ENCODE measurements around the gene L3MBTL4. TPM values are rescaled to one million over a fixed set of nuclear protein-coding genes. Genes with fewer than 3 reads are reported as not detected.

The L3MBTL4 gene
- total RNA-seq, 1 experiment from 2014 or later, result not detected

DNA sequence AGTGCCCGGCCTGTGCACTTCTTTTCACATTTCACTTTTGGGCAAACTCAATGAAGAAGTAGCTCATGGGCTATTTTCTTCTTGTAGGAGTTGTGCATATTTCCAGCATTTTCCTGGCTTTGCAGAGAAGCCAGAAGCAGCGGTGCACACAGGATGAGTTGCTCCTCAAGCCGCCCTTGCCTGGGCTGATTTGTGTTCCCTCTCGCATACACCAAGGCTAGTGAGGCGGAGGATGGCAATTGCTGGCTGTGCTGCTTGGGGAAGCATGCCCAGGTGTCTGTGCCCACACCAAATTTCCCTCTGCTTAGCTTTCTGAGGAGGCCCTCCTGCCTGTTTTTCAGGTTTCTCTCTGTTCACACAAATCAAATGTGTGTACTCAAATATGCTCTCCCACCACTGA is 434.0 kb downstream of the L3MBTL4 start:
- no peak overlapping the region for H3K4me3 ChIP-seq
- no peak overlapping the region for H3K27ac ChIP-seq
- no peaks in the 10 kb centered on the region for H3K4me1 ChIP-seq
- DNase-seq, result no peak
- H3K27me3 ChIP-seq, result no peaks in the 10 kb centered on the region
- no peaks in the 10 kb centered on the region for H3K9me3 ChIP-seq (replicated peaks)
- no peaks in the 10 kb centered on the region for H3K36me3 ChIP-seq

DNA sequence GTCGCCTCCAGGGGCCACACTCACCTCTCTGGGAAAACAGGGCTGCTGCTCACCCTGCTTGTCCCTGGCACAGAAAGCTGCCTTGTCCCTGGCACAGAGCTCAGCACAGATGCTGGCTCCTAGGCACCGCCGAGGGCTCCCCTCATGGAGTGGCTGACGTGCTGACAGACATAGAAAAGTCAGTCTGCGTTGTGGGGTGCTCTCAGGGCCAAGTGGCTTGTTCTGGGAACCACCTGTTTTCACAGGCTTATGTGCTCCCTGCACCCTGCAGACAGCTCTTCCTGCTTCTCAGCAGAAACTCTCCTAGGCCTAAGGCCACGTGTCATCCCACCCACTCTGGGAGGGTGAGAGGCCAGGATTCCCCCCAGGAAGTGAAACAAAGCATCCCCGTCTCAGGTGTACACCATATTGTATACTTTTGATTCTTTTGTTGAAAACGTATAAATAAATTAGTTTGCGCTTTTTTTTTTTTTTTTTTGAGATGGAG is 434.7 kb downstream of the L3MBTL4 start:
- no peaks in the 10 kb centered on the region for H3K4me1 ChIP-seq
- H3K27ac ChIP-seq, result no peak overlapping the region
- no peaks in the 10 kb centered on the region for H3K36me3 ChIP-seq
- no peak overlapping the region for H3K4me3 ChIP-seq
- no peak for DNase-seq
- H3K9me3 ChIP-seq (replicated peaks), result no peaks in the 10 kb centered on the region
- no peaks in the 10 kb centered on the region for H3K27me3 ChIP-seq

DNA sequence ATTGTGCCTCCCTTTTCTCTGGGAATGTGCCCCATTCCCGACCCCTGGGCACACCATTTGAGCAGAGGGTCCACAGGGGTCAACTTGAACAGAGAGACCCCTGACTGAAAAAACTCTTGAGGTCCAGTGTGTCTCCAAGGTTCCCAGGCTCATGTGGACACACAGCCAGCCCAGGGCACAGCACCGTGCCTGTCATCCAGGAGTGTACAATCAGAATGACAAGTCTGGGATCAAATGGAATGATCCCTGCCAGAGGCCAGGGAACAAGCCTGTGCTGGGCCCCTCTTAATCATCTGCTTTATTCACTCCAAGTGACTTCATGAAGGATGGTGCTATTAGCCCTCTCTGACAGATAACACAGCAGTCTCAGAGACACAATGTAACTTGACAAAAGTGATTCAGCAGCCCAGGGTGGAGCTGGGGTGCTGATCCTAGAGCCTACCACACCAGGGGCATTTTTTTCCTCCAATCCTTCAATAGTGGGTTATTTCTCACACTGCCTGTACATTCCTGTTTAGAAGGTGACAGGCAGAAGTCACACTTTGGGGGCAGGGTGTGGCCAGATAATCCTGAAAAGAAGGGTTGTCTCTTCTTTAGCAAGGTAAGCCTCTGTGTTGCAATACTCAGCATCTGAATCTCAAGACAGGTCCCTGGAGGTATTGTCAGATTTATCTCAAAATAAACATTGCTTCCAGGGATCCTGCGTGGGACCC is 435.4 kb downstream of the L3MBTL4 start:
- no peak overlapping the region for H3K27ac ChIP-seq
- H3K27me3 ChIP-seq, result no peaks in the 10 kb centered on the region
- no peak for DNase-seq
- no peaks in the 10 kb centered on the region for H3K4me1 ChIP-seq
- no peak overlapping the region for H3K4me3 ChIP-seq
- H3K36me3 ChIP-seq, result no peaks in the 10 kb centered on the region
- no peaks in the 10 kb centered on the region for H3K9me3 ChIP-seq (replicated peaks)

DNA sequence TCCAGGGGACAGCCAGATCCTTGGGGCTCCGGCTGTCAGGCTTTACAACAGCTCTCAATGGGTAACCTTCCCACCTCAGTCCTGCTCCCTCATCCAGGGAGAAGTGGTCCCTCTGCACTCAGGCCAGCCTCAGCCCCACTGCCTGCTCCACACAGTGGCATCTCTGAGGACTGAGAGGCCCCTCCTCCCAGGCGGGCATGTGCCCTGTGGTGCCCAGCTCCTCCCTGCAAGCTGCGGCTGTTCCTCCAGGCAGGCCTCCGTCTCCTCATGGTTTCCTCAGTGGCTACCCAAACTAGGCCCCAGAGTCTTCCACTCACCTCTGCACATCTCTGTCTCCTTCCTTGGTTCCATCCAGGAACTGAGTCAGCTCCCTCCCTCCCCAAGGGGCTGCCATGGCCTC is 437.7 kb downstream of the L3MBTL4 start:
- Histone ChIP-seq H3K36me3 (no peaks in the 10 kb centered on the region), H3K9me3 (replicated peaks) (no peaks in the 10 kb centered on the region), H3K27ac (no peak overlapping the region), H3K4me1 (no peaks in the 10 kb centered on the region), H3K4me3 (no peak overlapping the region), H3K27me3 (no peaks in the 10 kb centered on the region)
- DNase-seq, result no peak

DNA sequence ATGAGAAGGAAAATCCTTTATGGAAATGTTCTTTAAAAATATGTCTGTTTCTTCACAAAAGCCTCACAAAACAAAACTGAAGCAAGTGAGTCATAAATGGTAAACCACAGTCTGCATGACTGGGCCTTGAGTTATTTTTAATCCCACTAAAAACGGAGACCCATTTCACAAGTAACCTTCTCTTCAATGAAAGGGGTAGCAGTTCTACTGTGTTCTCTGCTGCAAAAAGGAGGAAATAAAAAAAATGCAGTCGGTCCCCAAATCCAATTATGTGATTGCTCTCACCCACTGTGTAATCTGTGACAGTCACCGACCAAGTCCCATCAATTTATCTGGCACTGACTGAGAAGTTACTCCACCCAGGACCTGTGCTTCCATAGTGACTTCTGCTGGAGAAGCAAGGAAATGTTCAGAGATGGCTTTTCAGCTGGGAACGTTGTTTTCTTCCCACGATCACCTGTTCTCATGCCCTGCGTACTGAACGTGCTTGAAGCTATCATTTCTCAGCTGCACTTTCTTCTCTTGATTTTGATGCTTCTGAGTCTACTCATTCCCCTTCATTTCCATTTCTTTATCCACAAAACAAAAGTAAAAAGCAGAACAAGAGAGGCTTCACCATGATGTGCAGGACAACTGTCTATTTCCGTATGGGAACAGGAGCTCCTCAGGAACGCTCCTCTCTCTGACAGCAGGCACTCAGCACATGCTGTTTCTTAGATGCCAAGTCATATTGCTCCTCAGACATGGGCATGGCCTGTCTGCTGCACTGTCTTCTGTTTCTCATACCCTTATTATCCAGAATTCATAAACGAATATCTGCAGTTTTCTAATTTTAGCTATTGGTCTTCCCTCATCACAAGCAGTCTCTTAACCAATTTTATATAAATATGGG is 439.4 kb downstream of the L3MBTL4 start:
- Histone ChIP-seq H3K4me3 (no peak overlapping the region), H3K27ac (no peak overlapping the region)

DNA sequence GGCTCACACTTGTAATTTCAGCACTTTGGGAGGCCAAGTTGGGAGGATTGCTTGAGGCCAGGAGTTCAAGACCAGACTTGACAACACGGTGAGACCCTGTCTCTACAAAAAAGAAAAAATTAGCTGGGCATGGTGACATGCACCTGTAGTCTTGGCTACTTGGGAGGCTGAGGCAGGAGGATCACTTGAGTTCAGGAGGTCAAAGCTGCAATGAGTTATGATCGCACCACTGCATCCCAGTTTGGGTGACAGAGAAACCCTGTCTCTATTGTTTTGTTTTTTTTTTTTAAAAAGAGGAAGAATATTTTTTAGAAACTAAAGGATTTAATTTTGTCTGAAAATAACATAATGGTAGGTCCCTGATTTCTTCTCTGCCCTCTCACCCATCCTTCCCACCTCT is 440.0 kb downstream of the L3MBTL4 start:
- H3K36me3 ChIP-seq, result no peaks in the 10 kb centered on the region
- H3K4me3 ChIP-seq, result no peak overlapping the region
- H3K27me3 ChIP-seq, result no peaks in the 10 kb centered on the region
- no peak for DNase-seq
- H3K9me3 ChIP-seq (replicated peaks), result no peaks in the 10 kb centered on the region
- H3K4me1 ChIP-seq, result no peaks in the 10 kb centered on the region
- no peak overlapping the region for H3K27ac ChIP-seq

More for the DNA sequence above, 439.4 kb downstream of the L3MBTL4 start:
- no peak for DNase-seq
- no peaks in the 10 kb centered on the region for H3K9me3 ChIP-seq (replicated peaks)
- H3K4me1 ChIP-seq, result no peaks in the 10 kb centered on the region
- H3K36me3 ChIP-seq, result no peaks in the 10 kb centered on the region
- H3K27me3 ChIP-seq, result no peaks in the 10 kb centered on the region

DNA sequence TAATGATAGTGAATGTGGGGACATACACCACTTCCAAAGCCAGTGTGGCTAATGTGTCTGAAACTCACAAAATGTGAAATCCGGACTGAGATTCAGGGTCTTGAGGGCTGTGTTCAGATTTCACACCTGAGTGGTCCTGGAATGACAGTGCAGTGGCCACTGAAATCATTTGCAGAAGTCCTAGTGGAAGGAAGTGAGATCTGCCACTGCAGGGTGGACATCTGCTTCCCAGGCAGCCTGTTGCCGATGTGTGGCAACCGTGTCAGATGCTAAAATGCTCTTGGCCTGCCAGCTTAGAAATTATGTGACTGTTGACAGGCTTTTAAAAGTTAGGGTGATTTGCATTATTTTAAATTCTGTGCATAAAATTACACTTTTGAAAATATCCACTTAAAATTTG is 441.6 kb downstream of the L3MBTL4 start:
- no peaks in the 10 kb centered on the region for H3K4me1 ChIP-seq
- no peak for DNase-seq
- no peak overlapping the region for H3K27ac ChIP-seq
- no peaks in the 10 kb centered on the region for H3K27me3 ChIP-seq
- H3K36me3 ChIP-seq, result no peaks in the 10 kb centered on the region
- H3K9me3 ChIP-seq (replicated peaks), result no peaks in the 10 kb centered on the region
- no peak overlapping the region for H3K4me3 ChIP-seq

DNA sequence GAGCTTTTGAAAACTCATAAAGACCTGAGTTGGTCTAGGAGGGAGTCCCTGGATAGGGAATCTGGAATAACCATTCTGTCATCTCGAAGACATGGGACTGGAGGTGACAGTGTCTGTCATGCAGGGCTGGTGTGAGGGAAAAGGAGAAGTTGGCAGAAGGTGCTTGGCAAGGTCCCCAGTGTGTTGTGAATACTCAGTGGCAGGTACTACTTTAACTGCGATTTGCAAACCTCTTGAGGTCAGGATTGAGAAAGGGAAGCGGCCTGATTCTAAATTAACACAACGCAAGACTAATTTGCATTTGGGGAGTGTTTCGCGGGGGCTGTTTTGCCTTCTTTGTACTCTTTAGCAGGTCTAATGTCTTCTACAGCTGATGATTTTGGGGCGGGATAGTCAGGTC is 442.4 kb downstream of the L3MBTL4 start:
- Histone ChIP-seq H3K36me3 (no peaks in the 10 kb centered on the region), H3K9me3 (replicated peaks) (no peaks in the 10 kb centered on the region), H3K27ac (no peak overlapping the region), H3K4me1 (no peaks in the 10 kb centered on the region), H3K27me3 (no peaks in the 10 kb centered on the region), H3K4me3 (no peak overlapping the region)
- DNase-seq, result no peak

DNA sequence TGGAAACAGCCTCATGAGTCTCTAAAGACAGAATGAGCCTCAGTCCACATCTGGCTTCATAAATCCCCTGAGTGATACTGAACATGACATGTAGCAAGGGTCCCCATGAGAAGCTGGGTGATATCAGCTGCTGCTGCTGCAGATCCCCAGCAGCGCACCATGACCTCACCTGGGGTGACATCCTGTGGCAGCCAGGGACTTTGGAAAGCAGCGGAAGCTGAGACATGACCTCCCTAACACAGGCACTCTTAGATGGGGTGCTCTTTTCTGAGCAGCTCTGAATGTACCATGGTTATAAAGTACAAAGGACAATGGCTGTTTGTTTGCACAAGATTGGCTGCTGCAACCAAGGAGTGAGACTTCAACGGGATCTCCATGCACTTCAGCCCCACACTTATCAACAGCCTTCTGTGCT is 444.7 kb downstream of the L3MBTL4 start:
- Histone ChIP-seq H3K9me3 (replicated peaks) (no peaks in the 10 kb centered on the region), H3K27ac (no peak overlapping the region), H3K4me3 (no peak overlapping the region), H3K4me1 (no peaks in the 10 kb centered on the region), H3K27me3 (no peaks in the 10 kb centered on the region), H3K36me3 (no peaks in the 10 kb centered on the region)
- DNase-seq, result no peak

DNA sequence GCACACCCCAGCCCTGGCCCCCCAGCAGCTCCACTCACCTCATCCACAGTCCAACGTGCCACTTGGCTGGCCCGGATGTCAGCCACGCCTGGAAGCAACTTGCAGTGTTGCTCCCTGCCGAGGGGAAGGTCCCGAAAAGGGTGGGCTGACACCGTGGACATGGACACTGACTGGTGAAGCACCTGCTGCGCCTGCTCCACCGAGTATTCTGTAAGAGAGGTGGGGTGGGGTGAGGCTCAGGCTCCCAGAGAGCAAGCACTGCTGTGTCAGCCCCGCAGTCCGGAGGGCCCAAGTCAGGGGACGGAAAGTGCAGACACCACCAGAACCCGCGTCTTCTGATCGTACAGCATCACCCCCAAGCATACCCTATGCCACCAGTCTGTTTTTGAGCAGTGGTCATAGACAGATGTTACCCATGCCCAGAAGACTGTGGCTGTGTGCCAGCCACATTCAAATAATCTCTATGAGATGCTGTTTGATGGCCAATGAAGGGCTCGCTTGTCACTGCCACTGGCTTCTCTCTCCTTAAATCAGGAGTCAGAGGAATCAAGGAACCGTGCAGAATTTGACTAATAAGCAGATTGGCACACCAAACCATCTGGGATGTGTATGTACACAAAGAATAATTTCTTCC is 445.2 kb downstream of the L3MBTL4 start:
- Histone ChIP-seq H3K36me3 (no peaks in the 10 kb centered on the region), H3K27me3 (no peaks in the 10 kb centered on the region), H3K4me3 (no peak overlapping the region), H3K4me1 (no peaks in the 10 kb centered on the region), H3K27ac (no peak overlapping the region), H3K9me3 (replicated peaks) (no peaks in the 10 kb centered on the region)
- DNase-seq, result no peak

DNA sequence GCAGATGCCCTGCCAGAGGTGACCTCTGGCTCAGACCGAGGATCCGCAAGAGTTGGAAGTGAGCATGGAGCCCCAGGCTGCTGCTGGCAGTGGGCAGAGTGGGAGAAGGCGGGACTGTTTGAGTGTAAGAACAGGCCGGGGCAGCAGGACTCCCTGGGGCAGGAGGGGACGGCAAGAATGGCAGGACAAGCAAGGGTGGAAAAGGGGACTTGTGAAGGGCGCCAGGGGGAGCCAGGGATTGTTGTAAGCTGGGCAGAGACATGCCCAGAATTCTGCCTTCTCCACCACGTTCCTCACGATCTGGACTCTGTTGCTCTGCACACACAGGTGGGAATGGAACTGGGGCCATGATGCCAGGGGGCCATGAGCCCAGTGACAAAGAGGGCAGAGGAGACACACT is 447.0 kb downstream of the L3MBTL4 start:
- Histone ChIP-seq H3K27ac (no peak overlapping the region), H3K9me3 (replicated peaks) (no peaks in the 10 kb centered on the region), H3K36me3 (no peaks in the 10 kb centered on the region), H3K27me3 (no peaks in the 10 kb centered on the region), H3K4me1 (no peaks in the 10 kb centered on the region), H3K4me3 (no peak overlapping the region)
- DNase-seq, result no peak

DNA sequence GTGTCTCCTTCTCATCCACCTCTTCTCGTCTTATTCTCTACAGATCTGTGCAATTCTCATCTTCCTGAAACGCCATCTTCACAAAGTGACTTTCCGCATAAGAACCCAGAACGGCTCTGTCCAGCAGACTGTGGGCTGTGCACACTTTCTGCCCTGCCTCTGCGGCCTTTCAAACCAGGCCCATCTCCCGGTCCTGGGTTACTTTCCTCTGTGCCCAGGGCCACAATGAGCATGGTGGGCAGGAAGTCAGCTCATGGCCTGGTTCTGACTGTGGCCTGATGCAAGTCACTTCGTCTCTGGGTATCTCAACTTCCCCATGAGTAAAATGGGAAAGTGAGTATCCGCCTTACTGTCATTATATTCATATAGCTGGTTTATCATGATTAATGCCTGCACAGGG is 447.7 kb downstream of the L3MBTL4 start:
- DNase-seq, result no peak
- Histone ChIP-seq H3K4me1 (no peaks in the 10 kb centered on the region), H3K27me3 (no peaks in the 10 kb centered on the region), H3K4me3 (no peak overlapping the region), H3K27ac (no peak overlapping the region), H3K9me3 (replicated peaks) (no peaks in the 10 kb centered on the region), H3K36me3 (no peaks in the 10 kb centered on the region)

DNA sequence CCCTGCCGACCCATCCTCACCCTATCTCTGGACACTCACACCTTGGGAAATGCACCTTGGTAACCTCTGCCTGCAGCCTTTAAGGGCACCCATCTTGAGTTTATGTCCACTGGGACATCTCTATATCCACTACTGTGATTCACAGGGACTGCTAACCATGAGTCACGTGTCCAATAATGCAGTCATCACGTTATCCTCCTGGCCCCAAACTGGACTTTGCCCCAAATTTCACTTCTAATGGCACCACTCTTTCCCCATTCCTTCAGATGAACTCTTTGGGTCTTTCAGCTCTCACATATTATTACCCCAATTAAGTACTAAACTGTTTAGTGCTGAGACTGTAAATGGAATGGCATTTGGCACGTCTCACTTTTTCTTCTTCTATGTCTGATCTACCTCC is 448.2 kb downstream of the L3MBTL4 start:
- H3K4me3 ChIP-seq, result no peak overlapping the region
- no peaks in the 10 kb centered on the region for H3K36me3 ChIP-seq
- H3K27ac ChIP-seq, result no peak overlapping the region
- H3K27me3 ChIP-seq, result no peaks in the 10 kb centered on the region
- no peak for DNase-seq
- H3K9me3 ChIP-seq (replicated peaks), result no peaks in the 10 kb centered on the region
- H3K4me1 ChIP-seq, result no peaks in the 10 kb centered on the region

DNA sequence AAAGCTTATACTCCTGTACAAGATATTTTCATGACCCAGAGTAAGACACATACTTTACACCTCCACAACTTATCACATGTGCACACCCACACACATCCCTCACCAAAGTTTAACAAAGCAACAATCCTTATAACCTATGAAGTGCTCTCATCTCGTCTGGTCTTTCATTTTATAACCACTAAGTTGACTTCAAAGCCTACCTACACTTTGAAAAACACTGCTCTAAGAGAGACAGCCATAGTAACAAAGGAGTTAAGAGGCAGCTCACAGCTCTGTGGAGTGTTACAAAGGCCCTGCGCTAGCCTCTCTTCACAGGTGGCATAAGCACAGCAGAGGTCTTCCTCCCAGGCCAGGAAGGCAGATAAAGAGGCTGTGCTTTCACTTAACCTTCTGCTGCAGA is 449.7 kb downstream of the L3MBTL4 start:
- H3K9me3 ChIP-seq (replicated peaks), result no peaks in the 10 kb centered on the region
- DNase-seq, result no peak
- no peaks in the 10 kb centered on the region for H3K4me1 ChIP-seq
- H3K36me3 ChIP-seq, result no peaks in the 10 kb centered on the region
- no peaks in the 10 kb centered on the region for H3K27me3 ChIP-seq
- no peak overlapping the region for H3K27ac ChIP-seq
- no peak overlapping the region for H3K4me3 ChIP-seq

DNA sequence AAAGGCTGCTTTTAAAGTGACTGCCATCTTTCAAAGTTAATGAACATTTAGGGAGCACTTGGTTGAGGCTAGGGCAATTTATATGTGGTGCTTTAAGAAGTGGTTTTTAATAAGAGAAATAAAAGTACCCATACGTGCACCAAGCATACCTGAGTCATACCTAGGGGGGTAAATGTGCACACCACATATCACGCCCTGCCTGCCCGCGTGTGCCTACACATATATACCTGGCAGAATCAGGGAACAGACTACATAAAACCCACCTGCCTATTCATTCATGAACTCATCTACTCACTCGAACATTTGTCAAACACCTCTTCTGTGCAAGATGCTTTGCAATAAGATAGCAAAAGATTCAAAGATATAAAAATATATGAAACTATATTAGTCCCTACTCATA is 450.1 kb downstream of the L3MBTL4 start:
- no peak for DNase-seq
- Histone ChIP-seq H3K36me3 (no peaks in the 10 kb centered on the region), H3K4me1 (no peaks in the 10 kb centered on the region), H3K27ac (no peak overlapping the region), H3K4me3 (no peak overlapping the region), H3K27me3 (no peaks in the 10 kb centered on the region), H3K9me3 (replicated peaks) (no peaks in the 10 kb centered on the region)
